NCI-H446 treated with DMSO at 0.1 percent for 48 hours (cell line): Measurements from ENCODE around the gene RSBN1L.

Experiments
- DNase-seq: peaks from one replicate; lab custom pipeline; 2025; lab: John Stamatoyannopoulos, UW

The RSBN1L gene

DNA sequence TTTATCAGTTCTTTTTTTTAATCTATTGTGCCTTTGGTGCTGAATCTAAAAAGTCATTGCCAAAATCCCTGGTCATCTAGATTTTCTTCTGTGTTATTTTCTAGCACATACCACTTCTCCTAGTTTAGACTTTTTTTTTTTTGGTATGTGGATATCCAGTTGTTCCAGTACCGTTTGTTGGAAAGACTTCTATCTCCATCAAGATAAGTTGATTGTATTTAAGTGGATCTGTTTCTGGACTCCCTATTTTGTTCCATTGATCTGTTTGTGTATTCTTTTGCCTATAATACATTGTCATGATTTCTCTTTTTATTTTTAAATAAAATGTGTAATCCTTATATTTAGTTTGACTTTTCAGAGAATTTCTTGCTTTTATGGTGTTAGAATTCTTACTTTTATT is 35.5 kb downstream of the RSBN1L start:
- DNase-seq, result no peak

DNA sequence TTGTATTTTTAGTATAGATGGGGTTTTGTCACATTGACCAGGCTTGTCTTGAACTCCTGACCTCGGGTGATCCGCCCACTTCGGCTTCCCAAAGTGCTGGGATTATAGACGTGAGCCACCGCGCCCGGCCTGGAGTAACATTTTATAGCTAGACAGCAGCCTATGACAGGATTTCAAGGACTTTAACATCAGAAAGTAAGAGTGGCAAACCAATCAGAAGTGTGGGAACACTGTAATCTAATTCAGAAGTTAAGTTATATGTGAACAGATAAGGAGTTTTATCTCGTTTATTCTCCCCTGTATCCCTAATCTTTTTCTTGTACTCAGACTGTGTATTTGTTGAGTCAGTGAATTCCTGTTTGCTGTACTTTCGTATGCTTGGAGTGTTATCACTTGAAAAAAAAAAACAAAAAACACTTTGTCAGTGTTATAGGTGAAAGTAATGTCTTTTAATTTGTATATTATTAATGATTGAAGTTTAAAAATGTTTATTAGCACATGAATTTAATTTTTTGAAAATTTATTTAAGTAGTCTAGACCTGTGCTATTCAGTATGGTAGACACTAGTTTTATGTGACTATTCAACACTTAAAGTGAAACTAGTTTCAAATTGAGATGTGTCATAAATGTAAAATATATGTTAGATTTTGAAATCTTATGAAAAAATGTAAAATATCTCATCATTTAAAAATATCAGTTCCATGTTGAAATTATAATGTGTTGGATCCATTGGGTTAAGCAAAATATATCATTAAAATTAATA is 38.6 kb downstream of the RSBN1L start:
- no peak for DNase-seq

DNA sequence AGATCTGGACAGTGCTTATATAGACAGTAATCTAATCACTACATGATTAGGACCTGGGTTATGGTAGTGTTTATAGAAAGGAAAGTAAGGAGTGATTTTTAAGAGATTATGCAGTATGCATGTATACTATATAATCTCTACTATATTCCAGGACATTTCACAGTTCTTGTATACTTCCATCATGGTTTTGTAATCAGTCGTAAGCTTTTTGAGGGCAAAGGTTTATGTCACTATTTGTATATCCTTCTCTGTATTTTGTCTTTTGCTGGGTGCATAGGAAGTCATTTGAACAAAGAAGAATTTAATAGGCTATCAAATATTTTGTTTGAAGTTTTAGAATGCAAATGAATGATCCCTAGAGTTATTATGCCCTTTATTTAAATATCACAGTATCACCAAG is 39.2 kb downstream of the RSBN1L start:
- no peak for DNase-seq

DNA sequence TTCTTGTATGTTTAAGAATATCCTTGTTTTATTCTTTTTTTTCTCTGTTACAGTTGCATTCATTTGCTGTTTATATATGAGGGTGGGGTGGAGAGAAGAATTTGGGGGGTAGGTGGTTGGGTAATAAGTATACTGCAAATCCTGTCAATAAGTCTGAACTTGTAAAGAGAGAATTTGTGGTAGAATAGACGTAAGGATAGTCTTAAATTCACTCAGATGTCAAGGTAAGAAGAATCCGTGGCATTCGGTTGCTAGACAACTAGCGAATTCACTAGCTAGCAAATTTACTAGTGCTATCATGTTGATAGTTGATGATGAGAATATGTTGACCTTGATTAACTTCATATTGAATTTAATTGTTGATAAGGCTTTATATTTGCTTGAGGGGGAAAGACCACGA is 40.7 kb downstream of the RSBN1L start:
- DNase-seq, result no peak

DNA sequence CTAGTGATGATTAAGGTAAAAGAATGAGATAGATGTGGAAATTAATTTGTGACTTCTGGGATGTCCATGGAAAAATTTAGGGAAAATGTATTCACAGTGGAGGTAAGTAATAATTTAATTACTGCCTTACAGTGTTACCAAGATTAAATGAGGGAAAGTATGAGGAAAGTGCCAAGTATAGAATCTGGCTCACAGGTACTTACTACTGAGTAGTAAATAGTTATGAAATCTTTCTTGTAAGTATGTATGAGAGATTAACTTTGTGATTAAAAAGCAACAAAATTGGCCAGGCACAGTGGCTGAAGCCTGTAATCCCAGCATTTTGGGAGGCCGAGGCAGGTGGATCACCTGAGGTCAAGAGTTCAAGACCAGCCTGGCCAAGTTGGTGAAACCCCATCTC is 42.1 kb downstream of the RSBN1L start:
- no peak for DNase-seq

DNA sequence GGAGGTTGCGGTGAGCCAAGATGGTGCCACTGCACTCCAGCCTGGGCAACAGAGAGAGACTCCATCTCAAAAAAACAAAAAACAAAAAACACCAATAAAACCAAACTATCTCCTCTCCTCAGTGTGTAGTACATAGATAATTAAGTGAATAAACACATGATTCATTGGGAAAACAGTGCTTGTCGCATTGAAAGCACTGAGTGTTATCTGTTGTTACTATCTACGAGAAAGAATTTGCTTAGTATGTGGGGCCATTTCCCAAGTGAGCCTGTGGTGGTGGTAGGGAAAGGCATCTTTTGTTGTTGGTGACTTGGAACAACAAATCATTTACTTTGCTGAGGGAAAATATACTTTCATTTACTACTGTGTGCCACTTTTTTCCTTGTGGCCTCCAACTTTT is 42.6 kb downstream of the RSBN1L start:
- no peak for DNase-seq

DNA sequence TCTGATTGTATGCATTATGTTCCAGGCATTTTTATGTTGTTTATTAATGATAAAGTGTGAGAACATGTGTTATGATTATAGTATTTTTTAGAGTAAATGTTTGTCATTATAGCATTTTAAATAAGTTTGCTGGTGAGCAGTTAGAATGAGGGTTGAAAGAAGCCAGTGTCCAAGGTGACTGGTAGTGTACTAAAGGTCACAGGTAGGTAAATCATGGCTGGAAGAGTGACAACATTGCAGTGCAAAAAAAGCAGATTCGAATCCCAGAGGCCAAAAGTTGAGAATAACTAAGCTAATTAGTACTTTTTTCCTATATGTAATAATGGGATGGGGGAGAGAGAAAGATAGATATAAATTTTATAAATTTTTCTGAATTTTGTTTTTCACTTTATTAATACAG is 44.0 kb downstream of the RSBN1L start:
- DNase-seq, result no peak

DNA sequence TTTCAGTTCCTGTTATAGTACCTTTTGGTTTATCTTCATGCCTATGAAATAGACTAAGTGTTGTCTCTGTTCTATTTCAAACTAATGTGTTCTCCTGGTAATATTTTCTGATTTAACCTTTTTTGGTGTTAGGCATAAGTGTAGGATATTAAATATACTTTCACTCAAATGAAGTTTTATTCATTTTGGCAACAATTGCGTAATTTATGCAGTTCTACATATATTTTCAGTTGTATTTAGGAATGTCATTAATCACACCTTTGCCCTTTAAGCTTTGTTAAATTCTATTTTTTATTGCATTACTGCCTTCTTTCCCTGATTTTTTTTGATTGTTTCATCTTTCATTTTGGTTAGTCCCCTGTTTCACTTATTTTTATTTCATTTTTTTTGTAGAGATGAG is 47.3 kb downstream of the RSBN1L start:
- DNase-seq, result no peak

DNA sequence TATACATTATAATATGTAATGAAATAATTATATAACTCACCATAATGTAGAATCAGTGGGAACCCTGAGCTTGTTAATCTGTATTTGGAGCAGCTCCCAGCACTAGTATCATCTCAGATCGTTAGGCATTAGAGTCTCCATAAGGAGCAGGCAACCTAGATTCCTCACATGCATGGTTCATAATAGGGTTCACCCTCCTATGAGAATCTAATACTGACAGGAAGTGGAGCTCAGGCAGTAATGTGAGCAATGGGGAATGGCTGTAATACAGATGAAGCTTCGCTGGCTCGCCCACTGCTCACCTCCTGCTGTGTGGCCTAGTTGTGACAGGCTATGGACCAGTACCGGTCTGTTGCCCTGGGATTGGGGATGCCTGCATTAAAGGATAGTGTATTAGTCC is 49.5 kb downstream of the RSBN1L start:
- DNase-seq, result no peak

DNA sequence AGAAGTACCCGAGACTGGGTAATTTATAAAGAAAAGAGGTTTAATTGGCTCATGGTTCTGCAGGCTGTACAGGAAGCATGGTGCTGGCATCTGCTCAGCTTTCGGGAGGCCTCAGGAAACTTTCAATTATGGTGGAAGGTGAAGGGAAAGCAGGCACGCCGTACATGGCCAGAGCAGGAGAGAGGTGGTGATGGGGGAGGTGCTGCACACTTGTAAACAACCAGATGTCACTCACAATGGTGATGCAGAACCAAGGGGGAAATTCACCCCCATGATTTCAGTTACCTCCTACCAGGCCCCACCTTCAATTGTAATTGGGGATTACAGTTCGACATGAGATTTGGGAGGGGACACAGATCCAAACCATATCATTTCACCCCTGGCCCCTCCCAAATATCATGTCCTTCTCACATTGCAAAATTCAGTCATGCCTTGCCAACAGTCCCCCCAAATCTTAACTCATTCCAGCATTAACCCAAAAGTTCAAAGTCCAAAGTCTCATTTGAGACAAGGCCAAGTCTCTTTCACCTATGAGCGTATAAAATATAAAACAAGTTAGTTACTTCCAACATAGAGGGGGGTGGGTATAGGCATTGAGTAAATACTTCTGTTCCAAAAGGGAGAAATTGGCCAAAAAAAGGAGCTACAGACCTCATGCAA is 50.0 kb downstream of the RSBN1L start:
- no peak for DNase-seq

DNA sequence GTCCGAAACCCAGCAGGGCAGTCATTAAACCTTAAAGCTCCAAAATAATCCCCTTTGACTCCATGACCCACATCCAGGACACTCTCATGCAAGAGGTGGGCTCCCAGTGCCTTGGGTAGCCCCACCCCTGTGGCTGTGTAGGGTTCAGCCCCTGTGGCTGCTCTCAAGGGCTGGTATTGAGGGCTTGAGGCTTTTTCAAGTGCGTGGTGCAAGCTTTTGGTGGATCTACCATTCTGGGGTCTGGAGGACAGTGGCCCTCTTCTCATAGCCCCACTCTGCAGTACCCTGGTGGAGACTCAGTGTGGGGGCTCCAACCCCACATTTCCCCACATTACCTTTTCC is 50.5 kb downstream of the RSBN1L start:
- DNase-seq, result no peak

DNA sequence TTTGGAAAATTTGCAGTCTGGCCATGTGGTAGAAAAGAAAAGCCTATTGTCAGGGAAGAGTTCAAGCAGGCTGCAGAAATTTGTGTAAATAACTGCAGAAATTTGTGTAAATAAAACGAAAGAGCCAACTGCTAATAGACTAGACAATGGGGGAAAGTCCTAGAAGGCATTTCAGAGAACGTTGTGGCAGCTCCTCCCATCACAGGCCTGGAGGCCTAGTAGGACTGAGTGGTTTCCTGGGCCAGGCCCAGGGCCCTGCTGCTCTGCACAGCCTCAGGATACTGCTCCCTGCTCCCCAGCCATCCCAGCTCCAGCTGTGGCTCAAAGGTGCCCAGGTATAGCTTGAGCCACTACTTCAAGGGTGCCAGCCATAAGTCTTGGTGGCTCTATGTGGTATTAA is 50.9 kb downstream of the RSBN1L start:
- no peak for DNase-seq

DNA sequence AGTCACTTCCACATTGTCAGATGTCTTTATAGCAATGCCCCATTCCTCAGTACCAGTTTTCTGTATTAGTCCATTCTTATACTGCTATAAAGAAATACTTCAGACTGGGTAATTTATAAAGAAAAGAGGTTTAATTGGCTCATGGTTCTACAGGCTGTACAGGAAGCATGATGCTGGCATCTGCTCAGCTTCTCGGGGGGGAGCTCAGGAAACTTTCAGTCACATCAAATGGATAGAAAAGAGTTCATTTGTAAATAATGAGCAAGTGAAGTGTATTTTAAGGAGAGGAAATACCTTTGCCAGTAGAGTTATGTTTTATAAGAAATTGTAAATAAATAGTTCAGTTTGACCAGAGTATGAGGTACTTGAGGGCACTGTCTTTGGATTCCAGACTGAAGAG is 51.5 kb downstream of the RSBN1L start:
- no peak for DNase-seq

DNA sequence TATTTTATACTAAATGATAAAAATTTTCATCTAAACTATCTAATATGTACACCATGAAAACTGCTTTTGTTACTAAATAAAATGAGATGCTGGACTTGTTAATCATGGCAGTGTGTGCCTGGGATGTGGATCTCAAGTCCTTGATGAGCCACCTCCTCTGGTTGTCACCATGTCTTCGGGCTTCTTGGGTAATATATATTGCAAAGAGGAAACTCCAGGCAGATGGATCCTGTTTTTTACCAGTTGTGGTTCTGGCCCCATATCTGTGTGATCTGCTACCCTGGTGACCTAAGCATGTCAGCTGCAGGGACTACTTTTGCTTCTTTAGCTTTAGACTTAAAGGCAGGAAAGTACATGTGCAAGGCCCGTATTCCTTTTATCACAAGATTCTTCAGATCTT is 55.8 kb downstream of the RSBN1L start:
- DNase-seq, result no peak

DNA sequence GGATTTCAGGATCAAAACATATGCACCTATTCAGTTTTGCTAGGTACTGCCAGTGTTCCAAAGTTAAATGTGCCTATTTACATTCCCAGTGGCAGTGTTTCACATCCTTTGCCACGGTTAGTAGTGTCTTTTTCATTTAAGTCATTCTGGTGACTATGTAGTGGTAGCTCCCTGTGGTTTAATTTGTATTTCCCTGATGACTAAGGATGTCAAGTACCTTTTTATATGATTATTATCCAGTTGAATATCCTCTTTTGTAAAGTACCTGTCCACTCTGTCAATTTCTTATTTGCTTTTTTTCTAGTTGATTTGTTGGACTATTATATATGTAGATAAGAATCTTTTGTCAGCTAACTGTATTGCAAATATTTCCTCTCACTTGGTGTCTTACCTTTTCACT is 56.9 kb downstream of the RSBN1L start:
- no peak for DNase-seq

DNA sequence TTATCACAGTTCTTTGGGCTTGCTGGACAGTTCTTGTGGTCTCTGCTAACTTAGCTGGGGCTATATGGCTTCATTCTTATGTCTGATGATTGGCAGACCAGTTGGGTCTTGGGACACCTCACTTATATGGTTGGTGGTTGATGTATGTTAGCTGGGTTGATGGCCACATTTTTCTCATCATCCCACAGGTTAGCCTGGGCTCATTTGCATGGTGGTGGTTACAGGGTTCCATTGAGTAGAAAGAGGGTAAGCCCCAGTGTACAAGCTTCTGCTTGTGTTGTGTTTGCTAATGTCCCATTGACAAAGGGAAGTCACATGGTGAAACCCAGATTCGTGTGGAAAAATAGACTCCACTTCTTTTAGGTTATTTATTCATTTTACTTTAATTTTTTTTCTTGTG is 61.3 kb downstream of the RSBN1L start:
- DNase-seq, result no peak

DNA sequence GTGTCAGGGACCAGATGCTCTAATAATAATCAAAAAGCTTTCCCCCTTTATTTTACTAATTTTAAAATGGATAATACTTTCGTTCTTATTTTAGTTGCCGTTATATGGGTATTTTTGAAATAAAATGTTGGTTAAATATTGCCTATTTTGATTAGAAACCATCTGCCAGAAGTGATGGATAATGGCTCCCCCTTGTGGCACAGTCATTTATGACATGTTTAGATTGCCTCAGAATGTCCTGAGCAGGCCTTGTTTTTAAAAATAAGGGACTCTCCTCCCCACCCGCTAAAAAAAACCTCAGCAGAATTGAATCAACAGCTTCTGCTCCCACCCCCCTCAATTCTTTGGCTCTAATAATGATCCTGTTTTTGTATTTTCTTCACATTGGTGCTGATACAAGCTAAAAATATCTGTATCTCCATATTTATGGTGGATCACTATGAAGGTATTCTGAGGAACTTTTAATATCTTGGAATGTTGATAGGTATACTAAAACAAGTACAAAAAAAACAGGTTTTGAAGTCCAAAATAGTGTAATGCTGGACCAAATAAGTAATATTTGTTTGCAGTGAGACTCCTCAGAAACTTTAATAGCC is 63.1 kb downstream of the RSBN1L start:
- DNase-seq, result peak; percentile 1

DNA sequence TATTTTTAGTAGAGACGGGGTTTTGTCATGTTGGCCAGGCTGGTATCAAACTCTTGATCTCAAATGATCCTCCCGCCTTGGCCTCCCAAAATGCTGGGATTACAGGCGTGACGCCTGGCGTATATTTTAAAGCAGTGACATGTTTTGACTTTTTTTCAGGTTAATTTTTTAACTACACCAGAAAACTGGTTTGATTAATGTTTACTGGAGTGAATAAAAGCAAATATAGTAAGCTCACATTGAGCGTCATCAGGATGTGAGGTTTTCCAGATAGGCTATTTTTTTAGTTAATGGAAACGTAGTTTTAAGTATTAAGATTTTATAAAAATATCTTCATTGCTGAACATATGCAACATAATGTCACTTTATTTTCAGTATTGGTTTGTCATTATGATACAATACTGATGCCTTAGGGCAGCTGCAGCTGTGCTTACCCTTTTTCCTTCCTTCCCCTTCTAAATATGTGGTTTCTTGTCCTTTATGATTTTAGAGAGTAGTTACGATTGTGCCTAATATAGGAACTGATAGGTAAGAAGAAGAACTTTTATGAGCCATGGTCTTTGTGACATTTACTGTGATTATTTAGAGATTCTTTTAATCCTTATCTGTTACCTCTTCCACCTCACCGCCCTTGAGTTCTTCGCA is 64.7 kb downstream of the RSBN1L start:
- DNase-seq, result no peak

DNA sequence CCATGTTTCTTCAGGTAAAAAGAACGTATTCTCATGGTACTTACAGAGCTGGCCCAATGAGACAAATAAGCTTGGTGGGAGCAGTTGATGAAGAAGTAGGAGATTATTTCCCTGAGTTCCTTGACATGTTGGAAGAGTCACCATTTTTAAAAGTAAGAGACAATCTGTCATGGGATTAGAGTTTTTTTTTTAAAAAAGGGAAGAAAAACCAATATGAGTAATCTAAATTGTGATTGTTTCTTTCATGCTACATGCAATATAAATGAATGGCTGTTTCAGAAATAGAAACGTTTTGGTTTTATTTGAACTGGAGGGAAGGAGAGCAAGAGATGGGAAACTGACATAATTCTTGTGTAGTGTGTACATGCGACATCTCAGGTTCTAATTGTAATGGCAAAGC is 69.2 kb downstream of the RSBN1L start:
- DNase-seq, result no peak

DNA sequence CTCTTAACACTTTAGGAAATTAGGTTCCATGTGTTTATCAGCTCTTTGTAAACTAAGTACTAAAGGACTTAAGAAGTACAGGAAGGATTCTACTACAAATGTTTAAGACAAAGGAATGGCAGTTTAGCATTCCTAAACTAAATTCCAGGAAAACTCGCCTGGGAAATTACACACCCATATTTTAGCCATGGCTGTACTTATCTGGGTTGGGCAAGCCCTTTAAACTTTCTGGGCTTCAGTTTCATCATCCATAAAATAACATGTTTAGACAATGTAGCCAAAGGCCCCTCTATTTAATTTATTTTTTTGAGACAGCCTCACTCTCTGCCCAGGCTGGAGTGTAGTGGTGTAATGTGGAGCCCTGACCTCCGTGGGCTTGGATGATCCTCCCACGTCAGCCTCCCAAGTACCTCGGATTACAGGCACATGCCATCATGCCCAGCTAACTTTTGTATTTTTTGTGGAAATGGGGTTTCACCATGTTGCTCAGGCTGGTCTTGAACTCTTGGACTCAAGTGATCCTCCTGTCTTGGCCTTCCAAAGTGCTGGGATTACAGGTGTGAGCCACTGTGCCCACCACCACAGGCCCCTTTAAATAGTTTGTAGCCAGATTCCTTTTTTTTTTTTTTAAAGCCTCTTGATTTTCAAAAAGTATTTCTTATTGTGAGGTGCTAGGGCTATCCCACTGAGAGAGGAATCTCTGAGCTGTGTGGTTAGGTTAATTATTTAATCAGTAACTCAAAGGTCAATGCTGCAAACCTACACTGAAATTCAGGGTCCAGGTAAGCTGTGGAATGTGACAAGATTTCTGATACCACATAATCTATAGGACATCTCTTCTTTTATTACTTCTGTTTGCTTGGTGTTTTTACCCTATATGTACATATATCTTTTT is 69.9 kb downstream of the RSBN1L start:
- no peak for DNase-seq

DNA sequence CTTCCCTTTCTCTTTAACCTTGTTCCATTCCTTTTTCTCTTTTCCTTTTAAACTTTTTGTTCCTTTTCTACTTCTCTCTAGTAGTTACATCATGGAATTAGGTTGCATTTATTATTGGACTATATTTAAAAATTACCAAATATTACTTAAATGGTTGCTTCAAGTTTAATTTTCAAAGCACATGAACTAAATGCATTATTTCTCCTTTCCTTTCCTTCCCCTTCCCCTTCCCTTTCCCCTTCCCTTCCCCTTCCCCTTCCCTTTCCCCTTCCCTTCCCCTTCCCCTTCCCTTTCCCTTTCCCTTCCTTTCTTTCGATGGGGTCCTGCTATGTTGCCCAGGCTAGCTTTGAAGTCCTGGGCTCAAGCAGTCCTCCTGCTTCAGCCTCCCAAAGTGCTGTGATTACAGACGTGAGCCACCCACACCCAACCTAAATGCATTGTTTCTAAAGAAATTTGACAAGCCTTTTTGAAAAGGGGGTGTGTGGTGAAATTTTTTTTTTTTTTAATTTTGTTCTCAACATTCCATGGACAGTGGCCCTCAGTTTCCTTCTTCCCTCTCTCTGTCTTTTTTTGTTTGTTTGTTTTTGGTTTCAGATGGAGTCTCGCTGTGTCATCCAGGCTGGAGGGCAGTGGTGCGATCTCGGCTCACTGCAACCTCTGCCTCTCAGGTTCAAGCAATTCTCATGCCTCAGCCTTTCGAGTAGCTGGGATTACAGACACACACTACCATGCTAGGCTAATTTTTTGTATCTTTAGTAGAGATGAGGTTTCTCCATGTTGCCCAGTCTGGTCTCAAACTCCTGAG is 70.7 kb downstream of the RSBN1L start:
- no peak for DNase-seq
